ENCODE results near the gene MYF5.
"Not testable (repeated sequence)": the region's sequence is repeated elsewhere in the genome, so short reads cannot be mapped to it uniquely, and the experiment has no call there.

Gene MYF5

GRCh38 chr12:80716696-80717469 lies at the start of gene MYF5:
MYF5 (plus strand) TSS chr12:80716912; CDS start chr12:80717064, 152 bp downstream.
- DNase-seq (ENCODE audit: low spot score): no peak

GRCh38 chr12:80670214-80670613 lies 46.5 kb upstream of the MYF5 start:
- DNase-seq (ENCODE audit: low spot score): no peak

GRCh38 chr12:80676042-80676636 lies 40.6 kb upstream of the MYF5 start:
- not testable (repeated sequence) for DNase-seq (ENCODE audit: low spot score)

GRCh38 chr12:80676856-80677255 lies 39.9 kb upstream of the MYF5 start:
- DNase-seq (ENCODE audit: low spot score): no peak

- no peak for DNase-seq (ENCODE audit: low spot score)
Measured at GRCh38 chr12:80677994-80678393, 38.7 kb upstream of the MYF5 start.

- no peak for DNase-seq (ENCODE audit: low spot score)
Measured at GRCh38 chr12:80679346-80680131, 37.2 kb upstream of the MYF5 start.

GRCh38 chr12:80681287-80681686 lies 35.4 kb upstream of the MYF5 start:
- DNase-seq (ENCODE audit: low spot score): no peak

- DNase-seq (ENCODE audit: low spot score): no peak
Measured at GRCh38 chr12:80681786-80682185, 34.9 kb upstream of the MYF5 start.

- no peak for DNase-seq (ENCODE audit: low spot score)
Measured at GRCh38 chr12:80684077-80684495, 32.6 kb upstream of the MYF5 start.

GRCh38 chr12:80690090-80690489 lies 26.6 kb upstream of the MYF5 start:
- DNase-seq (ENCODE audit: low spot score): no peak

- DNase-seq (ENCODE audit: low spot score): no peak
Measured at GRCh38 chr12:80690513-80690912, 26.2 kb upstream of the MYF5 start.

- no peak for DNase-seq (ENCODE audit: low spot score)
Measured at GRCh38 chr12:80692114-80692513, 24.6 kb upstream of the MYF5 start.

GRCh38 chr12:80697270-80697887 lies 19.3 kb upstream of the MYF5 start:
- DNase-seq (ENCODE audit: low spot score): no peak

GRCh38 chr12:80698256-80698655 lies 18.5 kb upstream of the MYF5 start:
- DNase-seq (ENCODE audit: low spot score): no peak

GRCh38 chr12:80698847-80699542 lies 17.7 kb upstream of the MYF5 start:
- no peak for DNase-seq (ENCODE audit: low spot score)

GRCh38 chr12:80700327-80700726 lies 16.4 kb upstream of the MYF5 start:
- no peak for DNase-seq (ENCODE audit: low spot score)

- DNase-seq (ENCODE audit: low spot score): no peak
Measured at GRCh38 chr12:80701388-80701787, 15.3 kb upstream of the MYF5 start.

GRCh38 chr12:80702889-80703805 lies 13.6 kb upstream of the MYF5 start:
- no peak for DNase-seq (ENCODE audit: low spot score)

- DNase-seq (ENCODE audit: low spot score): no peak
Measured at GRCh38 chr12:80704420-80704819, 12.3 kb upstream of the MYF5 start.

- no peak for DNase-seq (ENCODE audit: low spot score)
Measured at GRCh38 chr12:80707126-80707829, 9.4 kb upstream of the MYF5 start, which contains the start of gene MYF6. MYF6 (plus strand) TSS chr12:80707634; CDS start chr12:80707720, 86 bp downstream.
